Activated CD8-positive, alpha-beta memory T cell treated with anti-CD3 and anti-CD28 coated beads for 36 hours (primary cell): ENCODE results near the gene PFKP. TPM values are rescaled to one million over a fixed set of nuclear protein-coding genes. Genes with fewer than 3 reads are reported as not detected.
"Not testable (repeated sequence)": the region's sequence is repeated elsewhere in the genome, so short reads cannot be mapped to it uniquely, and the experiment has no call there.

Source experiments
- CTCF ChIA-PET: fragments of 350-600 bp; sonication (Branson Sonifier 250); formaldehyde crosslinking; loops from one replicate; lab custom pipeline; 2021; ENCODE audit warnings: antibody characterized with exemption; lab: Charles Lee
- POLR2A ChIA-PET: fragments of 350-600 bp; sonication (Branson Sonifier 250); formaldehyde crosslinking; loops from one replicate; lab custom pipeline; 2021; ENCODE audit warnings: antibody characterized with exemption; lab: Charles Lee
- total RNA-seq, 2 experiments: library from RNA; stranded (reverse); gene quantifications; one replicate each; pipeline ENCODE4 v1.2.3, GENCODE V29; 2021

Gene PFKP
- total RNA-seq, 2 experiments from 2014 or later = 277 to 287 TPM

- CTCF ChIA-PET = no interaction called here
- POLR2A ChIA-PET = no interaction called here
Observed at GRCh38 chr10:3104251-3104918, 37.0 kb downstream of the PFKP start.

- POLR2A ChIA-PET = no interaction called here
- CTCF ChIA-PET = no interaction called here
Observed at GRCh38 chr10:3105166-3105565, 37.8 kb downstream of the PFKP start.

GRCh38 chr10:3105905-3106304 is 38.6 kb downstream of the PFKP start:
- ChIA-PET CTCF (no interaction called here), POLR2A (no interaction called here)

GRCh38 chr10:3106328-3106727 is 39.0 kb downstream of the PFKP start:
- CTCF ChIA-PET, POLR2A ChIA-PET: not testable (repeated sequence)

- POLR2A ChIA-PET = no interaction called here
- CTCF ChIA-PET = no interaction called here
Observed at GRCh38 chr10:3106928-3107425, 39.6 kb downstream of the PFKP start.

- POLR2A ChIA-PET = no interaction called here
- CTCF ChIA-PET = no interaction called here
Observed at GRCh38 chr10:3107426-3107961, 40.1 kb downstream of the PFKP start.

- ChIA-PET CTCF (no interaction called here), POLR2A (no interaction called here)
Observed at GRCh38 chr10:3108033-3108432, 40.7 kb downstream of the PFKP start.

GRCh38 chr10:3108575-3109105 is 41.3 kb downstream of the PFKP start:
- CTCF ChIA-PET = no interaction called here

GRCh38 chr10:3109196-3109595 is 41.8 kb downstream of the PFKP start:
- ChIA-PET CTCF (no interaction called here), POLR2A (no interaction called here)

More at GRCh38 chr10:3108575-3109105, 41.3 kb downstream of the PFKP start:
- POLR2A ChIA-PET = no interaction called here

GRCh38 chr10:3109633-3110032 is 42.3 kb downstream of the PFKP start:
- CTCF ChIA-PET = no interaction called here
- POLR2A ChIA-PET = no interaction called here

- ChIA-PET CTCF (no interaction called here), POLR2A (no interaction called here)
Observed at GRCh38 chr10:3110782-3111620, 43.7 kb downstream of the PFKP start.

- ChIA-PET CTCF (no interaction called here), POLR2A (no interaction called here)
Observed at GRCh38 chr10:3111621-3112163, 44.3 kb downstream of the PFKP start.

GRCh38 chr10:3113343-3113720 is 46.0 kb downstream of the PFKP start:
- ChIA-PET CTCF (no interaction called here), POLR2A (no interaction called here)

GRCh38 chr10:3115685-3116084 is 48.3 kb downstream of the PFKP start:
- CTCF ChIA-PET = no interaction called here
- POLR2A ChIA-PET = no interaction called here

GRCh38 chr10:3116508-3117100 is 49.3 kb downstream of the PFKP start:
- ChIA-PET POLR2A (no interaction called here), CTCF (interaction anchor here (1.0 kb wide), 1 partner anchor 9 kb away, joined by 3 read pairs; no protein-coding TSS in a partner anchor)

GRCh38 chr10:3117486-3117885 is 50.1 kb downstream of the PFKP start:
- ChIA-PET POLR2A (no interaction called here), CTCF (interaction anchor here (1.0 kb wide), 1 partner anchor 8 kb away, joined by 3 read pairs; no protein-coding TSS in a partner anchor)

GRCh38 chr10:3118641-3119091 is 51.3 kb downstream of the PFKP start:
- ChIA-PET CTCF (no interaction called here), POLR2A (no interaction called here)

GRCh38 chr10:3119796-3120459 is 52.6 kb downstream of the PFKP start:
- ChIA-PET POLR2A (no interaction called here), CTCF (no interaction called here)

GRCh38 chr10:3122034-3122433 is 54.7 kb downstream of the PFKP start:
- CTCF ChIA-PET = no interaction called here
- POLR2A ChIA-PET = no interaction called here
